ENCODE data around the gene FAM174C.

DNA sequence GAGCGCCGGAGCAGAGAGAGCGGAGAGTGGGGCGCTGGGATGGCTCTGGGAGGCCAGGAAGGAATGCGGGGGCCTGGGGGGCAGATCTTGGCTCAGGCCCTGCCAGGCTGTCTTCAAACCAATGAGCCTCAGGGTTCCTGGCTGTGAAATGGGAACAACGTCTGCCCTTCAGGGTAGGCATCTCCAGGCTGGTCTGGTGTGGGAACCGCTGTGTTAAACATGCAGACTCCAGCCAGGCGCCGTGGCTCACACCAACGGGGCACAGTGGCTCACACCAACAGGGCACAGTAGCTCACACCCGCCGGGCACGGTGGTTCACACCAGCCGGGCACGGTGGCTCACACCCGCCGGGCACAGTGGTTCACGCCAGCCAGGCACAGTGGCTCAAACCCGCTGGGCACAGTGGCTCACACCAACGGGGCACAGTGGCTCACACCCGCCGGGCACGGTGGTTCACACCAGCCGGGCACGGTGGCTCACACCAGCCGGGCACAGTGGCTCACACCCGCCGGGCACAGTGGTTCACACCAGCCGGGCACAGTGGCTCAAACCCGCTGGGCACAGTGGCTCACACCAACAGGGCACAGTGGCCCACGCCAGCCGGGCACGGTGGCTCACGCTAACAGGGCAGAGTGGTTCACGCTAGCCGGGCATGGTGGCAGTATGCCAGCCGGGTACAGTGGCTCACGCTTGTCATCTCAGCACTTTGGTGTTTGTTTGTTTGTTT lies 50.4 kb downstream of the FAM174C start:
- TF ChIP-seq POLR2AphosphoS5 (IDR thresholded peaks at IDR 0.05; ENCODE audit: low read depth, low read length): no peak
- TF ChIP-seq, protein P1, sequence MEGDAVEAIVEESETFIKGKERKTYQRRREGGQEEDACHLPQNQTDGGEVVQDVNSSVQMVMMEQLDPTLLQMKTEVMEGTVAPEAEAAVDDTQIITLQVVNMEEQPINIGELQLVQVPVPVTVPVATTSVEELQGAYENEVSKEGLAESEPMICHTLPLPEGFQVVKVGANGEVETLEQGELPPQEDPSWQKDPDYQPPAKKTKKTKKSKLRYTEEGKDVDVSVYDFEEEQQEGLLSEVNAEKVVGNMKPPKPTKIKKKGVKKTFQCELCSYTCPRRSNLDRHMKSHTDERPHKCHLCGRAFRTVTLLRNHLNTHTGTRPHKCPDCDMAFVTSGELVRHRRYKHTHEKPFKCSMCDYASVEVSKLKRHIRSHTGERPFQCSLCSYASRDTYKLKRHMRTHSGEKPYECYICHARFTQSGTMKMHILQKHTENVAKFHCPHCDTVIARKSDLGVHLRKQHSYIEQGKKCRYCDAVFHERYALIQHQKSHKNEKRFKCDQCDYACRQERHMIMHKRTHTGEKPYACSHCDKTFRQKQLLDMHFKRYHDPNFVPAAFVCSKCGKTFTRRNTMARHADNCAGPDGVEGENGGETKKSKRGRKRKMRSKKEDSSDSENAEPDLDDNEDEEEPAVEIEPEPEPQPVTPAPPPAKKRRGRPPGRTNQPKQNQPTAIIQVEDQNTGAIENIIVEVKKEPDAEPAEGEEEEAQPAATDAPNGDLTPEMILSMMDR (IDR thresholded peaks at IDR 0.05): no peak
- no peak for TF ChIP-seq RAD21 (IDR thresholded peaks at IDR 0.05; ENCODE audit: low read length)
- TF ChIP-seq, protein P2, sequence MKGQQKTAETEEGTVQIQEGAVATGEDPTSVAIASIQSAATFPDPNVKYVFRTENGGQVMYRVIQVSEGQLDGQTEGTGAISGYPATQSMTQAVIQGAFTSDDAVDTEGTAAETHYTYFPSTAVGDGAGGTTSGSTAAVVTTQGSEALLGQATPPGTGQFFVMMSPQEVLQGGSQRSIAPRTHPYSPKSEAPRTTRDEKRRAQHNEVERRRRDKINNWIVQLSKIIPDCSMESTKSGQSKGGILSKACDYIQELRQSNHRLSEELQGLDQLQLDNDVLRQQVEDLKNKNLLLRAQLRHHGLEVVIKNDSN (IDR thresholded peaks at IDR 0.05; ENCODE audit: borderline replicate concordance, low read depth): no peak
- TF ChIP-seq TAF1 (IDR thresholded peaks at IDR 0.05; ENCODE audit: borderline replicate concordance, low read depth, low read length): no peak
- TF ChIP-seq, protein P3, sequence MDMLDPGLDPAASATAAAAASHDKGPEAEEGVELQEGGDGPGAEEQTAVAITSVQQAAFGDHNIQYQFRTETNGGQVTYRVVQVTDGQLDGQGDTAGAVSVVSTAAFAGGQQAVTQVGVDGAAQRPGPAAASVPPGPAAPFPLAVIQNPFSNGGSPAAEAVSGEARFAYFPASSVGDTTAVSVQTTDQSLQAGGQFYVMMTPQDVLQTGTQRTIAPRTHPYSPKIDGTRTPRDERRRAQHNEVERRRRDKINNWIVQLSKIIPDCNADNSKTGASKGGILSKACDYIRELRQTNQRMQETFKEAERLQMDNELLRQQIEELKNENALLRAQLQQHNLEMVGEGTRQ (IDR thresholded peaks at IDR 0.05; ENCODE audit: borderline replicate concordance, low read depth, low read length): no peak
- no peak for TF ChIP-seq MXI1 (IDR thresholded peaks at IDR 0.05; ENCODE audit: low read depth, low read length)
- no peak for TF ChIP-seq MEF2A (IDR thresholded peaks at IDR 0.05; ENCODE audit: borderline replicate concordance, low read depth)
- no peak for TF ChIP-seq FOSL2 (IDR thresholded peaks at IDR 0.05; ENCODE audit: borderline replicate concordance, low read depth)

Data from SK-N-SH (cell line).